ENCODE measurements around the gene MMEL1. TPM values are rescaled to one million over a fixed set of nuclear protein-coding genes. Genes with fewer than 3 reads are reported as not detected.
A peak's percentile ranks its signal among the peaks of the same experiment; 100 is the strongest.

The MMEL1 gene
- total RNA-seq, 6 experiments from 2014 or later = not detected

GRCh38 chr1:2561898-2562895 lies 70.6 kb downstream of the MMEL1 start:
- no peaks in the 10 kb centered on the region for H3K36me3 Mint-ChIP-seq (ENCODE audit: low read depth)
- no peak for DNase-seq
- H3K4me1 Mint-ChIP-seq (ENCODE audit: low read depth) = no peaks in the 10 kb centered on the region
- no peaks in the 10 kb centered on the region for H3K9me3 Mint-ChIP-seq
- H3K27ac Mint-ChIP-seq = no peak overlapping the region
- H3K4me3 Mint-ChIP-seq = no peak overlapping the region
- H3K27me3 Mint-ChIP-seq (ENCODE audit: insufficient read depth) = peaks cover 15% of the 10 kb centered on the region
- TF ChIP-seq CTCF (IDR thresholded peaks at IDR 0.05) = peak; percentile 67

GRCh38 chr1:2561446-2561845 lies 71.4 kb downstream of the MMEL1 start:
- H3K27me3 Mint-ChIP-seq (ENCODE audit: insufficient read depth) = peaks cover 15% of the 10 kb centered on the region
- H3K36me3 Mint-ChIP-seq (ENCODE audit: low read depth) = no peaks in the 10 kb centered on the region
- H3K4me1 Mint-ChIP-seq (ENCODE audit: low read depth) = peaks cover 5% of the 10 kb centered on the region
- H3K9me3 Mint-ChIP-seq = no peaks in the 10 kb centered on the region
- TF ChIP-seq CTCF (IDR thresholded peaks at IDR 0.05) = no peak
- H3K27ac Mint-ChIP-seq = no peak overlapping the region
- no peak for DNase-seq
- H3K4me3 Mint-ChIP-seq = no peak overlapping the region

- no peak for DNase-seq
- Mint-ChIP-seq H3K9me3 (no peaks in the 10 kb centered on the region), H3K4me1 (ENCODE audit: low read depth) (peaks cover 12% of the 10 kb centered on the region)
Observed at GRCh38 chr1:2560299-2561073, 72.3 kb downstream of the MMEL1 start.

GRCh38 chr1:2559509-2560298 lies 73.1 kb downstream of the MMEL1 start:
- Mint-ChIP-seq H3K4me1 (ENCODE audit: low read depth) (peaks cover 12% of the 10 kb centered on the region), H3K4me3 (no peak overlapping the region), H3K27ac (no peak overlapping the region), H3K27me3 (ENCODE audit: insufficient read depth) (peaks cover 1% of the 10 kb centered on the region; the same call in 1 of the 2 replicates), H3K36me3 (ENCODE audit: low read depth) (no peaks in the 10 kb centered on the region), H3K9me3 (no peaks in the 10 kb centered on the region)
- TF ChIP-seq CTCF (IDR thresholded peaks at IDR 0.05) = no peak
- DNase-seq = no peak

More at GRCh38 chr1:2560299-2561073, 72.3 kb downstream of the MMEL1 start:
- peaks cover 8% of the 10 kb centered on the region for H3K27me3 Mint-ChIP-seq (ENCODE audit: insufficient read depth)
- no peaks in the 10 kb centered on the region for H3K36me3 Mint-ChIP-seq (ENCODE audit: low read depth)
- no peak for TF ChIP-seq CTCF (IDR thresholded peaks at IDR 0.05)
- H3K4me3 Mint-ChIP-seq = no peak overlapping the region
- H3K27ac Mint-ChIP-seq = no peak overlapping the region

GRCh38 chr1:2558861-2559260 lies 74.0 kb downstream of the MMEL1 start:
- no peak for DNase-seq
- no peaks in the 10 kb centered on the region for H3K36me3 Mint-ChIP-seq (ENCODE audit: low read depth)
- no peak for TF ChIP-seq CTCF (IDR thresholded peaks at IDR 0.05)
- H3K4me3 Mint-ChIP-seq = no peak overlapping the region
- H3K27ac Mint-ChIP-seq = no peak overlapping the region
- no peaks in the 10 kb centered on the region for H3K9me3 Mint-ChIP-seq
- peaks cover 1% of the 10 kb centered on the region for H3K27me3 Mint-ChIP-seq (ENCODE audit: insufficient read depth)
- H3K4me1 Mint-ChIP-seq (ENCODE audit: low read depth) = peaks cover 12% of the 10 kb centered on the region

All from HFFc6 (cell line).